Measurements from ENCODE around the gene AKR1B1. TPM values are rescaled to one million over a fixed set of nuclear protein-coding genes. Genes with fewer than 3 reads are reported as not detected.
"Not testable (repeated sequence)": the region's sequence is repeated elsewhere in the genome, so short reads cannot be mapped to it uniquely, and the experiment has no call there.

AKR1B1 gene
- polyA plus RNA-seq (2012; ENCODE audit: insufficient read depth, insufficient read length), result 196 TPM

DNA sequence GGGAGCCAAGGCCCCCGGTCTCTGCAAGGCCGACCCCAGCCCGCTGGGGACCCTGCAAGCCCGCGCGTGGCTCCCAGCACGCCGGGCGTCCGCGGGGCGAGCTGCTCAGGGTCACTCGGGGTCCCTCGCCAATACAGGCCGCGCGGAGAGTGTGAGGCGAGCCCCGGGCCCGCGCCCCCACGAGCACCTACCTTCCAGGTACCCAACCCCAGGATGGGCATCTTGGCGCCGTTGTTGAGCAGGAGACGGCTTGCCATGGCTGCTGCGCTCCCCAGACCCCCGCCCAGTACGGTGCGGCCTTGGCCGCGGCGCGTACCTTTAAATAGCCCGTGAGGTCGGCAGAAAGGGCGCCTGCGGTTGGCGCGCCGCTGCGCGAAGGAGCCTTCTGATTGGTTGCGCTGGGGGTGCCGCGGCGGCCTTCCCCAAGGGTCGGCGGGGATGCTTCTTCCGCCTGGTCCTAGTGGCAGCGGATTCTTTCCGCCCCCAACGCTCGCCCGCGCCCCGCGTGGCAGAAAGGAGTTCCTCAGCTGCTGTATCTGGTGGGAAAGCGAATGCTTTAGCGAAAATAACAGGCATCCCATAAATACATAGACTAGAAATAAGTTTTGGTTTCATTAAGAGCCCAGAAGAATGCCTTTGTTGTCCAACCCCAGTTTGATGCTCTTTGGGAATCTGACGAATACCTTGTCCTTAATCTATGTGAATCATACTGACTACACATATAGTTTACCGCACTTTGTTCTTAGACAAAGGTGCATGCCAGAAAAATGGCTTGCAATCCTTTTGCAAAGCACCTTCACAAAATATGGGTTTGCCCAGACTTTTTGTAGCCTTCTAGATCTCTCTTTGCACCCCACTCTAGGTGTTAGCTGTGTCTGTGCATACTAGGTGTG is at the start of gene AKR1B1:
Gene AKR1B1 (minus strand): TSS at position 295 of the 893 bp plus-strand sequence. CDS start 38 bp downstream, at position 257.
- H3K4me3 ChIP-seq (ENCODE audit: low read length), result peak within 1 kb of the TSS; percentile 81

GRCh38 chr7:134505856-134506255 is 47.0 kb upstream of the AKR1B1 start:
- no peak overlapping the region for H3K4me3 ChIP-seq (ENCODE audit: low read length)
- DNase-seq (ENCODE audit: low read depth, low spot score), result no peak

More for the DNA sequence above, at the start of gene AKR1B1:
- peak; percentile 87 for DNase-seq (ENCODE audit: low read depth, low spot score)

DNA sequence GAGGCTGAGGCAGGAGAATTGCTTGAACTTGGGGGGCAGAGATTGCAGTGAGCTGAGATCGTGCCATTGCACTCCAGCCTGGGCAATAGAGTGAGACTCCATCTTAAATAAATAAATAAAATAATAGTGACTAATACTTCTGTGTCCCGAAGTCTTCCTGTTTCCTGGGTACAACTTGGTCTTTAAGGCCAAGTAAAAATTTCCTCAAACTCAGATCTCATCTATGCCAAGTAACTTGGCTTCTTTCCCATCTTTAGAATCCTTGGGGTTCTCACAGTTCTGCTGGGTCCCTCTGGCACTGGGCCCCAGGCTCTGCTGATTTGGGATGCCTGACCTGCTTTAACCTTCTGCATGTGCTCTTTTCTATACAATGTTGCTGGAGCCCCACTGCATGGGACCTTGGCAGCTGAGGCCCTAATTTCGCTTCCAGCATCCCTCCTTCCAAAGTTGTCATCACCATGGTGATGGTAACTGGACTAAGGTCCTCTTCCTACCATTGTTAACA is 45.8 kb upstream of the AKR1B1 start:
- DNase-seq (ENCODE audit: low read depth, low spot score), result no peak
- no peak overlapping the region for H3K4me3 ChIP-seq (ENCODE audit: low read length)

GRCh38 chr7:134502463-134503371 is 43.8 kb upstream of the AKR1B1 start:
- DNase-seq (ENCODE audit: low read depth, low spot score), result no peak

GRCh38 chr7:134500982-134501381 is 42.1 kb upstream of the AKR1B1 start:
- no peak for DNase-seq (ENCODE audit: low read depth, low spot score)
- no peak overlapping the region for H3K4me3 ChIP-seq (ENCODE audit: low read length)

More at GRCh38 chr7:134502463-134503371, 43.8 kb upstream of the AKR1B1 start:
- H3K4me3 ChIP-seq (ENCODE audit: low read length), result no peak overlapping the region

DNA sequence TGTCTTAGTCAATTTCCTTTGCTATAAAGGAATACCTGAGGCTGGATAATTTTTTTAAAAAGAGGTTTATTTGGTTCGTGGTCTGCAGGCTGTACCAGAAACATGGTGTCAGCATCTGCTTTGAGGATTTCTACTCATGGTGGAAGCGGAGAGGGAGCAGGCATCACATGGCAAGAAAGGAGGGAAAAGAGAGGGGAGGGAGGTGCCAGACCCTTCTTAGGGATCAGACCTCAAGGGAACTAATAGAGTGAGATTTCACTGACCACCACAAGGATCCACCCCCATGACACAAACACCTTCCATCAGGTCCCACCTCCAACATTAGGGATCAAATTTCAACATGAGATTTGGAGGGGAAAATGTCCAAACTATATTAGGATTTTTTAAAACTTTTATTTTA is 41.5 kb upstream of the AKR1B1 start:
- H3K4me3 ChIP-seq (ENCODE audit: low read length), result no peak overlapping the region
- no peak for DNase-seq (ENCODE audit: low read depth, low spot score)

DNA sequence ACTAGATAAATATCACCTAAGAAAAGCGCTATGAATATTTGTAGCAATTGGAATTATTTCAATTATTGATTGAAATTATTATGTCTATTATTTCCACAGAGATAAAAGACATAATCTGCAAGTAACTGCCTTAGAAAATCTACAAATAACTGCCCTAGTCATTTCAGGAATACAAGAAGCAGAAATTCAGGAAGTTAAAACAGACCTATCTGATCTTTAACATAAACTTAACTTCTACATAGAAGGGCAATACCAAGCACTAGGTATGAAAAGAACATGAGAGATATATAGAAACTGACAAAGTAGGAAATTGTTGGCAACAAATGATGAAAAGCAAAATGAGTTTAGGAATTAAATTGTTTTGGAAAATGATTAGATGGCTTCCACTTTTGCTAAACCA is 36.6 kb upstream of the AKR1B1 start:
- DNase-seq (ENCODE audit: low read depth, low spot score), result no peak
- no peak overlapping the region for H3K4me3 ChIP-seq (ENCODE audit: low read length)

GRCh38 chr7:134493091-134493490 is 34.2 kb upstream of the AKR1B1 start:
- H3K4me3 ChIP-seq (ENCODE audit: low read length), result no peak overlapping the region
- no peak for DNase-seq (ENCODE audit: low read depth, low spot score)

- not testable (repeated sequence) for H3K4me3 ChIP-seq (ENCODE audit: low read length); DNase-seq (ENCODE audit: low read depth, low spot score)
Measured at GRCh38 chr7:134487721-134488120, 28.8 kb upstream of the AKR1B1 start.

DNA sequence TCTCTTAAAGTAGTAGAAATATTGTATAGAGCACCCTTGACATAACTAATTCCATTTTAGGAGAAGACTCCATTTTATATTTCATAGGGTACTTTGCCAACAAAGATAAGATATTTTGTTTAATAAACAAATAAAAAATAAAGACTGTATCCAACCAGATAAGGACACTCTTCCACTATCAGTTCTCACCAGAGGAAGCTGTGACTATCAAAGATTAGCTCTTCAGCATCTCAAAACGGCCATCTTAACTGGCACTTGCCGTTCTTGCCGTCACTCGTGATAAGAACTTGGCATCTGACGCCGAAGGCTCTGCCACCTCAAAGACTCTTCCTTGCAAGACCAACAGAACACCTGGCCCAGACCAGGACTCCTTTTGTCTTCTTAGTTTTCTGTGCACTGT is 26.3 kb upstream of the AKR1B1 start:
- no peak overlapping the region for H3K4me3 ChIP-seq (ENCODE audit: low read length)
- DNase-seq (ENCODE audit: low read depth, low spot score), result no peak

DNA sequence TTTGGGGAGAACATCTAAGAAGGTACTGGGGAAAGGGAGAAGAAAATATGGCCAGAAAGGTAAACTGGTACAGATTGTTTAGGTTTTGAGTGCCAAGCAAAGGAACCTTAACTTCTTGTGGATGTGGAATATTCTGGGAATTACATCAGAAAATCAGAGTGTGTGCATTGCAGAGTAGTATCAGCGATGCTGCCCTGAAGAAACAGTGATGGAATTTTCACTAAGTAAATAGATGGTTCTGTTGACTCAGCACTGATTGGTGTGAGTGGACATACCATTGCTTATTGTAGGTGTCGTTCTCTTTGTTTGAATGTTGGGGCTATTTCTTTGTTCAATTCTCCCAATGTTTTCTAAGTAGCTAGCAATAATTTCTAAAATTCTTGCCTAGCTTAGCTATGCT is 24.4 kb upstream of the AKR1B1 start:
- DNase-seq (ENCODE audit: low read depth, low spot score), result no peak
- H3K4me3 ChIP-seq (ENCODE audit: low read length), result no peak overlapping the region

DNA sequence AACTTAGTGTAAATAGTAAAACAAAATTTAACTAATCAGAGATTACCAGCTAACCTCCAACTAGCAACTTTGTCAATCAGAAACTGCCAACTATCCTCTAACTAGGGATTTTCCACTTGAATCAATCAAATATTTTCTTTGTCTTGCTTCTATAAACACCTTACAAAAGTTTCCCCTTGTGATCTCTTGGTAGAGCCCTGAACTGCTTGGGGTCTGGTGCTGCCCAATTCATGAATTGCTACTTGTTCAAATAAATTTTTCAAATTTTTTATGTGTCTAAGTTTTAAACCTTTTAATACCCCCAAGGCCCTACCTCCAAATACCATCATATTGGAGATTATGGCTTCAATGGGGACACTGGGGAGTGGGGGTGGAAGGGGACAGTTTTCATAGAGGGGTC is 24.0 kb upstream of the AKR1B1 start:
- no peak overlapping the region for H3K4me3 ChIP-seq (ENCODE audit: low read length)
- no peak for DNase-seq (ENCODE audit: low read depth, low spot score)

DNA sequence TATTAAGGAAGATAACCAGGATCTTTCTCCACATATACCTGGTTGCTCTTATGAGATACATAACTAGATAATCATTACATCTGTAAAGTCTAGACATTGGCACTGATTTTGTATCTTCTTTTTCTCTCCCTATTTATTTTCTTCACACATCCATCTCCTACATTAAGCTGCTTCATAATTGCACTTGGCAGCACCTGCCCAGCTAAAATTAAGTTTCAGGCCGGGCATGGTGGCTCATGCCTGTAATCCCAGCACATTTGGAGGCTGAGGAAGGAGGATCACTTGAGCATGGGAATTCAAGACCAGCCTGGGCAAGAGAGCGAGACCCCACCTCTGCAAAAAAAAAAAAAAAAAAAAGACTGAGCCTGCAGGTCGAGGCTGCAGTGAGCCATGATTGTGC is 22.3 kb upstream of the AKR1B1 start:
- no peak overlapping the region for H3K4me3 ChIP-seq (ENCODE audit: low read length)
- DNase-seq (ENCODE audit: low read depth, low spot score), result no peak

GRCh38 chr7:134480730-134481129 is 21.8 kb upstream of the AKR1B1 start:
- DNase-seq (ENCODE audit: low read depth, low spot score), result no peak
- H3K4me3 ChIP-seq (ENCODE audit: low read length), result no peak overlapping the region

DNA sequence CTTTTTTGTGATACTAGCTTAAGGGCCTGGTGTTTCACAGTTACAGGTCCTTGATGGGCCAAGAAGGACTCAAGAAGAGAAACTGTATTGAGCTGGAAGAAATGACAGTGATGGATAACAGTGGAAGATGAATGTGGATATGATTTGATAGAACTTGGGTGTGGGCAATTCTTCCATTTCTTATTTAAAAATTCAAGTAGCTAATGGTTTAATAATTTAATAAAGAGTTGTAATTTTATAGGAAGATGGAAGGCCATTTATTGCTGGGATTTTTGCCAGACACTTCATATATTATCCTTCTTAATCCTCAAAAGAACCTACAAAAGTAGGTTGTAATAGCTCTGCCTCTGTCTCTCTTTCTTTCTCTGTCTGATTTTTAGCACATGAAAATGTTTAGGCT is 21.3 kb upstream of the AKR1B1 start:
- no peak overlapping the region for H3K4me3 ChIP-seq (ENCODE audit: low read length)
- DNase-seq (ENCODE audit: low read depth, low spot score), result no peak

DNA sequence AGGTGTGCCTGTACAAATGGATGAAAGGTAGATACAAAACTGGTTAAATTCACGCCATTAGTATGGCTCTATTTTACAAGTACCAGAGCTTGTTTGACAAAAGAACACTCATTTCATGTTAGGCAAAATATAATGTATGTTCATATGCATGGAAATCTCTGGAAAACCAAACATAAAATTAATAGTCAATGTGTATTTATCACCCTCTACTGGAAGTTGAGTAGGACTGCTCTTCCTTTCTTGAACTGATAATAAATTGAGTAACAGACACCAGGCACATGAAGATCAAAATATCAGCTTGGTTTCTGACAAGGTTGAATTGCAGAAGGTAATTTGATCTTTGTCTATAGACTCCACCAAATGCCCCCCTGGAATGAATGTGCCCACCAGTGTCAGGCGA is 19.8 kb upstream of the AKR1B1 start:
- no peak overlapping the region for H3K4me3 ChIP-seq (ENCODE audit: low read length)
- no peak for DNase-seq (ENCODE audit: low read depth, low spot score)

DNA sequence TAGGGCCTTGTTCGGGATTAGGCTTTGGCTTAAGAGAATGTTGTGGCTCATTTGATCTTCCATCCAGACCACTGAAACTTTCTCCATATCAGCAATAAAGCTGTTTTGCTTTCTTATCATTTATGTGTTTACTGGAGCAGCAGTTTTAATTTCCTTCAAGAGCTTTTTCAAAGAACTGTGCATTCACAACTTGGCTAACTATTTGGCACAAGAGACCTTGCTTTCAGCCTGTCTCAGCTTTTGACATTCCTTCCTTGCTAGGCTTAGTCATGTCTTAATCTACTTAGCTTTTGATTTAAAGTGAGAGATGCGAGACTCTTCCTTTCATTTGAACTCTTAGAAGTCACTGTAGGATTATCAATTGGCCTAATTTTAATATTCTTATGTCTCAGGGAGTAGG is 19.1 kb upstream of the AKR1B1 start:
- DNase-seq (ENCODE audit: low read depth, low spot score), result no peak

GRCh38 chr7:134476044-134476443 is 17.1 kb upstream of the AKR1B1 start:
- no peak overlapping the region for H3K4me3 ChIP-seq (ENCODE audit: low read length)

More for the DNA sequence above, 19.1 kb upstream of the AKR1B1 start:
- no peak overlapping the region for H3K4me3 ChIP-seq (ENCODE audit: low read length)

DNA sequence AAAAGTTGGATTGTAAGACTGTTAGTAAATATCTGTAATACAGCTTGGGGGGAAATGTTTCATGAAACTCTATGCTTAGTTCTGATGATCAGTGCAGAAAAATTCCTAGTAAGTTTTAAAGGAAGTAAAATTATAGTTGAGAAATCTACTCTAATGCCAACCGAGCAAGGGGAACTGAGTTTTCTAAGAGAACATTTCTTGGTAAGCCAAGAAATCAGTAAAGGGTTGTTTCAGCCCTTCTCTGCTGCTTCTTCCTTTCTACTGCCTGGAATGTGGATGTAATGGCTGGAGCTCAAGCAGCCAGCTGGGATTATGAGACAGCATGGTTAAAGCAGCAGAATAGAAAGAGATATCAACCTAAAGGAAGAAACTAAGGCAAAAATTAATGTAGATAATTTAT is 15.9 kb upstream of the AKR1B1 start:
- no peak overlapping the region for H3K4me3 ChIP-seq (ENCODE audit: low read length)
- DNase-seq (ENCODE audit: low read depth, low spot score), result no peak

More at GRCh38 chr7:134476044-134476443, 17.1 kb upstream of the AKR1B1 start:
- DNase-seq (ENCODE audit: low read depth, low spot score), result no peak

GRCh38 chr7:134473861-134474291 is 15.0 kb upstream of the AKR1B1 start:
- DNase-seq (ENCODE audit: low read depth, low spot score), result no peak
- H3K4me3 ChIP-seq (ENCODE audit: low read length), result no peak overlapping the region
